Neural progenitor cell (in vitro differentiated cells): Measurements from ENCODE around the gene PEAR1. TPM values are rescaled to one million over a fixed set of nuclear protein-coding genes. Genes with fewer than 3 reads are reported as not detected.
A peak's percentile ranks its signal among the peaks of the same experiment; 100 is the strongest.

ENCODE experiments used
- DNase-seq: peaks from one replicate; pipeline ENCODE4 v3.0.0-alpha.2; 2016; ENCODE audit warnings: low spot score
- H2AFZ ChIP-seq: fragments of 200-600 bp; sonication (generic); replicated peaks from 2 replicates; pipeline ENCODE4 v1.6.1; 2016; ENCODE audit warnings: antibody characterized with exemption
- H3F3A ChIP-seq: fragments of 200-600 bp; sonication (generic); 2 replicates; pipeline ENCODE4 v1.6.1; 2016; ENCODE audit warnings: antibody characterized with exemption, low read depth
- H3K27ac ChIP-seq: fragments of 200-600 bp; sonication (generic); 2 replicates; pipeline ENCODE4 v1.5.1; 2016; ENCODE audit warnings: mild to moderate bottlenecking
- H3K27me3 ChIP-seq: fragments of 200-600 bp; sonication (generic); 2 replicates; pipeline ENCODE4 v1.6.1; 2016; ENCODE audit warnings: mild to moderate bottlenecking, moderate library complexity
- H3K36me3 ChIP-seq: fragments of 200-600 bp; sonication (generic); 2 replicates; pipeline ENCODE4 v1.5.1; 2016
- H3K4me1 ChIP-seq: fragments of 200-600 bp; sonication (generic); 2 replicates; pipeline ENCODE4 v1.6.1; 2016; ENCODE audit warnings: mixed run types
- H3K4me2 ChIP-seq: fragments of 200-600 bp; sonication (generic); 2 replicates; pipeline ENCODE4 v1.6.1; 2016
- H3K4me3 ChIP-seq: fragments of 200-600 bp; sonication (generic); 2 replicates; pipeline ENCODE4 v1.5.1; 2016
- H3K79me2 ChIP-seq: fragments of 200-600 bp; sonication (generic); 2 replicates; pipeline ENCODE4 v1.6.1; 2016; ENCODE audit warnings: low read depth
- H3K9ac ChIP-seq: fragments of 200-600 bp; sonication (generic); 2 replicates; pipeline ENCODE4 v1.6.1; 2016
- H3K9me3 ChIP-seq: fragments of 200-600 bp; sonication (generic); 2 replicates; pipeline ENCODE4 v1.5.1; 2016; ENCODE audit warnings: low read depth
- H4K20me1 ChIP-seq: fragments of 200-600 bp; sonication (generic); 2 replicates; pipeline ENCODE4 v1.6.1; 2016; ENCODE audit warnings: low read depth
- H3K27ac Mint-ChIP-seq: 3 replicates; pipeline ENCODE4 v1.8.0; 2021; ENCODE audit warnings: mixed read lengths
- H3K27me3 Mint-ChIP-seq: 2 replicates; pipeline ENCODE4 v1.8.0; 2022; ENCODE audit warnings: low read depth, mild to moderate bottlenecking, inconsistent platforms, moderate library complexity, mixed read lengths; ENCODE audit not compliant: insufficient read depth
- H3K36me3 Mint-ChIP-seq: 3 replicates; pipeline ENCODE4 v1.8.0; 2021; ENCODE audit warnings: mixed read lengths
- H3K4me1 Mint-ChIP-seq: 3 replicates; pipeline ENCODE4 v1.8.0; 2021; ENCODE audit warnings: mixed read lengths
- H3K4me3 Mint-ChIP-seq: 3 replicates; pipeline ENCODE4 v1.8.0; 2021; ENCODE audit warnings: mild to moderate bottlenecking, moderate library complexity, mixed read lengths
- H3K9me3 Mint-ChIP-seq: 3 replicates; pipeline ENCODE4 v1.8.0; 2020; ENCODE audit warnings: mixed read lengths
- EZH2 ChIP-seq: fragments of 200-600 bp; sonication (generic); IDR thresholded peaks from 2 replicates; pipeline ENCODE4 v1.6.1; 2017; ENCODE audit warnings: antibody characterized with exemption, mild to moderate bottlenecking, moderate library complexity
- EZH2phosphoT487 ChIP-seq: fragments of 200-600 bp; sonication (generic); IDR thresholded peaks from 2 replicates; pipeline ENCODE4 v1.6.1; 2017; ENCODE audit warnings: antibody characterized with exemption
- total RNA-seq: library from RNA; depleted of rRNA; stranded (reverse); fragments of >200 nt; gene quantifications from 2 replicates; pipeline ENCODE4 v1.2.3, GENCODE V29; 2015; ENCODE audit warnings: low replicate concordance
- TF ChIP-seq, protein P1 (sequence below): fragments of 200-600 bp; sonication (generic); IDR thresholded peaks from 2 replicates; pipeline ENCODE4 v1.5.1; 2017; ENCODE audit warnings: antibody characterized with exemption, mild to moderate bottlenecking

Gene PEAR1
- total RNA-seq, 1 donor from 2014 or later: not detected

DNA sequence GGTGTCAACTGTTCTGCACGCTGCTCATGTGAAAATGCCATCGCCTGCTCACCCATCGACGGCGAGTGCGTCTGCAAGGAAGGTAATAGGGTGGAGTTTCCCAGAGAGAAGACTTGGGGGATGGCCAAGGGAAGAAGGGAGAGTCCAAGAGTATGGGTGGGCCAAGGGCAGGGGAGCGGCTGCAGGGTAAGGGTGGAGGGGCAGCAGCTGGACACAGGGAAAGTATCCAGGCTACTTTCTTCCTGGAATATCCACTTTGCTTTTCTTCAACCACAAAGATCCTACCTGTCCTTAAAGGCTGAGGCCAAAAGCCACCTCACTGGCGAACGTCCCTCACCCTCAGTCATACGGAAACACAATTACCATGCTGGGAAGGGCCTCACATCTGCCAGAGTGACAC, 15.4 kb downstream of the PEAR1 start:
- Mint-ChIP-seq H3K4me3 (no peak overlapping the region), H3K27ac (peak overlapping the region; percentile 62), H3K36me3 (no peaks in the 10 kb centered on the region), H3K9me3 (no peaks in the 10 kb centered on the region), H3K27me3 (peaks cover 8% of the 10 kb centered on the region), H3K4me1 (peaks cover 3% of the 10 kb centered on the region)
- Histone ChIP-seq H2AFZ (no peak overlapping the region), H3K79me2 (no peaks in the 10 kb centered on the region), H4K20me1 (no peaks in the 10 kb centered on the region), H3K4me1 (peaks cover 6% of the 10 kb centered on the region), H3K27me3 (peaks cover 29% of the 10 kb centered on the region), H3K4me3 (no peak overlapping the region), H3K9me3 (no peaks in the 10 kb centered on the region), H3K4me2 (no peak overlapping the region), H3K36me3 (no peaks in the 10 kb centered on the region), H3K9ac (no peak overlapping the region), H3K27ac (no peak overlapping the region), H3F3A (no peaks in the 10 kb centered on the region)
- DNase-seq: no peak
- TF ChIP-seq EZH2 (no peak), EZH2phosphoT487 (no peak)
- TF ChIP-seq, protein P1, sequence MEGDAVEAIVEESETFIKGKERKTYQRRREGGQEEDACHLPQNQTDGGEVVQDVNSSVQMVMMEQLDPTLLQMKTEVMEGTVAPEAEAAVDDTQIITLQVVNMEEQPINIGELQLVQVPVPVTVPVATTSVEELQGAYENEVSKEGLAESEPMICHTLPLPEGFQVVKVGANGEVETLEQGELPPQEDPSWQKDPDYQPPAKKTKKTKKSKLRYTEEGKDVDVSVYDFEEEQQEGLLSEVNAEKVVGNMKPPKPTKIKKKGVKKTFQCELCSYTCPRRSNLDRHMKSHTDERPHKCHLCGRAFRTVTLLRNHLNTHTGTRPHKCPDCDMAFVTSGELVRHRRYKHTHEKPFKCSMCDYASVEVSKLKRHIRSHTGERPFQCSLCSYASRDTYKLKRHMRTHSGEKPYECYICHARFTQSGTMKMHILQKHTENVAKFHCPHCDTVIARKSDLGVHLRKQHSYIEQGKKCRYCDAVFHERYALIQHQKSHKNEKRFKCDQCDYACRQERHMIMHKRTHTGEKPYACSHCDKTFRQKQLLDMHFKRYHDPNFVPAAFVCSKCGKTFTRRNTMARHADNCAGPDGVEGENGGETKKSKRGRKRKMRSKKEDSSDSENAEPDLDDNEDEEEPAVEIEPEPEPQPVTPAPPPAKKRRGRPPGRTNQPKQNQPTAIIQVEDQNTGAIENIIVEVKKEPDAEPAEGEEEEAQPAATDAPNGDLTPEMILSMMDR: no peak

GRCh38 chr1:156909671-156910070, 16.2 kb downstream of the PEAR1 start:
- H3K36me3 Mint-ChIP-seq: no peaks in the 10 kb centered on the region
- no peak overlapping the region for H3K4me2 ChIP-seq
- TF ChIP-seq EZH2: no peak
- no peak for TF ChIP-seq EZH2phosphoT487
- TF ChIP-seq, protein P1: no peak
- H3K27me3 ChIP-seq: peaks cover 29% of the 10 kb centered on the region
- H3K27ac ChIP-seq: no peak overlapping the region
- H3K4me1 ChIP-seq: peaks cover 6% of the 10 kb centered on the region
- no peak overlapping the region for H3K9ac ChIP-seq
- H4K20me1 ChIP-seq: no peaks in the 10 kb centered on the region
- no peak overlapping the region for H3K4me3 ChIP-seq
- H3K9me3 ChIP-seq: no peaks in the 10 kb centered on the region
- H3F3A ChIP-seq: no peaks in the 10 kb centered on the region
- H3K79me2 ChIP-seq: no peaks in the 10 kb centered on the region
- H3K4me3 Mint-ChIP-seq: no peak overlapping the region
- H3K27me3 Mint-ChIP-seq: peaks cover 8% of the 10 kb centered on the region
- no peaks in the 10 kb centered on the region for H3K9me3 Mint-ChIP-seq
- DNase-seq: no peak
- H3K27ac Mint-ChIP-seq: no peak overlapping the region
- peaks cover 6% of the 10 kb centered on the region for H3K4me1 Mint-ChIP-seq
- H3K36me3 ChIP-seq: no peaks in the 10 kb centered on the region
- H2AFZ ChIP-seq: no peak overlapping the region

DNA sequence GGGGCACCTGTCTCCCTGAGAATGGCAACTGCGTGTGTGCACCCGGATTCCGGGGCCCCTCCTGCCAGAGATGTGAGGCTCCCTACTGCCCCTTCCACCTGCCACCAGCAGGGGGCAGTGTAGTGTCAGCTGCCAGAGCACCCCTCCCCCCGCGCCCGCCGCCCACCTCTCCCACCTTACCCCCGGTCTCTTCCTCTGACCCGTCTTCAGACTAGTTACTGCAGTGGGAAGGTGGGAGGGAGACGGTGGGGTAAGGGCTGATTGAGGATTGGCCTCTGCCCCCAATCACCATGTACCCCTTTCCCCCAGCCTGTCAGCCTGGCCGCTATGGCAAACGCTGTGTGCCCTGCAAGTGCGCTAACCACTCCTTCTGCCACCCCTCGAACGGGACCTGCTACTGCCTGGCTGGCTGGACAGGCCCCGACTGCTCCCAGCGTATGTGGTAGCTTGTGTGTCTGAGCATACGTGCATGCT, 16.8 kb downstream of the PEAR1 start:
- Mint-ChIP-seq H3K4me3 (no peak overlapping the region), H3K4me1 (peaks cover 9% of the 10 kb centered on the region)

More for the DNA sequence above, 16.8 kb downstream of the PEAR1 start:
- Histone ChIP-seq H3K9ac (no peak overlapping the region), H3F3A (no peaks in the 10 kb centered on the region), H3K4me1 (peaks cover 6% of the 10 kb centered on the region), H3K9me3 (no peaks in the 10 kb centered on the region), H3K4me2 (peak overlapping the region; percentile 60), H2AFZ (no peak overlapping the region), H3K27ac (no peak overlapping the region), H3K4me3 (peak overlapping the region; percentile 14), H4K20me1 (no peaks in the 10 kb centered on the region), H3K79me2 (no peaks in the 10 kb centered on the region), H3K27me3 (peaks cover 29% of the 10 kb centered on the region), H3K36me3 (no peaks in the 10 kb centered on the region)
- TF ChIP-seq EZH2phosphoT487 (no peak), EZH2 (no peak)
- TF ChIP-seq, protein P1: peak; percentile 92
- Mint-ChIP-seq H3K27me3 (peaks cover 5% of the 10 kb centered on the region), H3K36me3 (no peaks in the 10 kb centered on the region), H3K9me3 (no peaks in the 10 kb centered on the region), H3K27ac (no peak overlapping the region)
- peak; percentile 80 for DNase-seq
